CD4-positive, alpha-beta T cell (primary cell): ENCODE measurements around the gene CRAMP1. TPM values are rescaled to one million over a fixed set of nuclear protein-coding genes. Genes with fewer than 3 reads are reported as not detected.

Experiments used
- ATAC-seq: fragments of 200-7000 bp; cut with Tn5 transposase; one replicate; pipeline ENCODE4 v1.10.0; 2022; ENCODE audit warnings: mild to moderate bottlenecking; ENCODE audit not compliant: poor library complexity
- CTCF ChIA-PET: fragments of 350-600 bp; sonication (Branson Sonifier 250); formaldehyde crosslinking; loops from one replicate; lab custom pipeline; 2021; ENCODE audit warnings: antibody characterized with exemption, inconsistent platforms; lab: Charles Lee
- POLR2A ChIA-PET: fragments of 350-600 bp; sonication (Branson Sonifier 250); formaldehyde crosslinking; loops from one replicate; lab custom pipeline; 2021; ENCODE audit warnings: antibody characterized with exemption, inconsistent platforms; lab: Charles Lee
- DNase-seq, 14 experiments: peaks; one replicate each; pipeline ENCODE4 v3.0.0-alpha.2; 2013 to 2020; ENCODE audit warnings: mixed read lengths in 2 of 14
- H3K27ac ChIP-seq, 2 donors: one replicate each; pipeline versions ENCODE4 v1.5.1 to v1.7.0; 2013; ENCODE audit warnings: low read length in 2 of 2, low read depth in 1 of 2, mild to moderate bottlenecking in 1 of 2
- H3K27me3 ChIP-seq, 2 experiments: 1 replicate in 1 of 2; 2 replicates in 1 of 2; pipeline versions ENCODE4 v1.6.1 to v1.7.0; 2013; ENCODE audit warnings: low read length in 2 of 2, control low read depth in 1 of 2, mild to moderate bottlenecking in 1 of 2, moderate library complexity in 1 of 2; ENCODE audit not compliant: insufficient read depth in 2 of 2, control insufficient read depth in 1 of 2
- H3K36me3 ChIP-seq: one replicate; pipeline ENCODE4 v1.6.1; 2013; ENCODE audit warnings: low read length, control low read depth; ENCODE audit not compliant: insufficient read depth
- H3K4me1 ChIP-seq: one replicate; pipeline ENCODE4 v1.6.1; 2013; ENCODE audit warnings: low read length, control low read depth; ENCODE audit not compliant: insufficient read depth
- H3K4me3 ChIP-seq: one replicate; pipeline ENCODE4 v1.5.1; 2013; ENCODE audit warnings: mild to moderate bottlenecking, low read length, moderate library complexity
- H3K9me3 ChIP-seq, 2 experiments: 1 replicate in 1 of 2; 2 replicates in 1 of 2; pipeline versions ENCODE4 v1.6.1 to v1.7.0; 2013; ENCODE audit warnings: low read length in 2 of 2, mild to moderate bottlenecking in 2 of 2, control low read depth in 1 of 2, moderate library complexity in 1 of 2; ENCODE audit not compliant: control insufficient read depth in 1 of 2, insufficient read depth in 1 of 2
- H3K27ac Mint-ChIP-seq: one replicate; pipeline ENCODE4 v1.8.0; 2020; ENCODE audit warnings: mixed read lengths
- H3K27me3 Mint-ChIP-seq: one replicate; pipeline ENCODE4 v1.8.0; 2021; ENCODE audit warnings: mixed read lengths
- H3K36me3 Mint-ChIP-seq: one replicate; pipeline ENCODE4 v1.8.0; 2021; ENCODE audit warnings: low read depth, mixed read lengths
- H3K4me1 Mint-ChIP-seq: one replicate; pipeline ENCODE4 v1.8.0; 2021; ENCODE audit warnings: low read depth, mixed read lengths
- H3K4me3 Mint-ChIP-seq: one replicate; pipeline ENCODE4 v1.8.0; 2020; ENCODE audit warnings: mild to moderate bottlenecking, mixed read lengths
- H3K9me3 Mint-ChIP-seq: one replicate; pipeline ENCODE4 v1.8.0; 2020; ENCODE audit warnings: mixed read lengths
- CTCF ChIP-seq: fragments of 200-600 bp; IDR thresholded peaks from one replicate; pipeline ENCODE4 v1.8.0; 2022; ENCODE audit warnings: antibody characterized with exemption, mild to moderate bottlenecking
- intact Hi-C, 2 experiments: fragments of 100-400 bp; cut with DNase I in 1 of 2; cut with micrococcal nuclease in 1 of 2; formaldehyde crosslinking; loops; one replicate each; pipeline versions ENCODE4 v1.15.1 to v1.9.0; 2023 to 2025; cut with DNase I, micrococcal nuclease
- total RNA-seq, 174 experiments: library from RNA in 2 of 174; stranded (reverse) in 2 of 174; gene quantifications; one replicate each; pipeline ENCODE4 v1.2.3 and lab custom pipeline; 2021 to 2026

The CRAMP1 gene
- total RNA-seq, 2 experiments from 2014 or later = 14.1 to 15.2 TPM

GRCh38 chr16:1708083-1708767 lies 96.1 kb downstream of the CRAMP1 start:
- H3K36me3 Mint-ChIP-seq = peaks cover 21% of the 10 kb centered on the region
- Histone ChIP-seq H3K4me1 (peaks cover 46% of the 10 kb centered on the region), H3K27ac (no peak overlapping the region), H3K27me3 (no peaks in the 10 kb centered on the region), H3K9me3 (no peaks in the 10 kb centered on the region), H3K4me3 (no peak overlapping the region), H3K36me3 (peaks cover 22% of the 10 kb centered on the region)
- DNase-seq = peak in 1 of 14 experiments; percentile 14
- CTCF ChIA-PET = interaction anchor here (5.1 kb wide), 1 partner anchor 31 kb away, joined by 39 read pairs; the partner anchor contains the start of gene JPT2
- no peaks in the 10 kb centered on the region for H3K9me3 Mint-ChIP-seq
- no peak for ATAC-seq
- TF ChIP-seq CTCF = no peak
- H3K27ac Mint-ChIP-seq = peak overlapping the region; percentile 97
- H3K4me1 Mint-ChIP-seq = peaks cover 43% of the 10 kb centered on the region
- POLR2A ChIA-PET = interaction anchor here (0.7 to 3.6 kb wide), 4 partner anchors 30 to 149 kb away, joined by 3 to 67 read pairs (median 3); partner anchors contain the start of genes JPT2, NUBP2 and SPSB3
- H3K4me3 Mint-ChIP-seq = peak overlapping the region; percentile 93
- H3K27me3 Mint-ChIP-seq = no peaks in the 10 kb centered on the region
- intact Hi-C loops = loop anchor here (5.0 kb wide), 5 partner anchors 64 to 401 kb away; partner anchors contain the start of genes UQCC4 (in 2 of the 2), CRAMP1 (in 1 of the 2), EME2 (in 1 of the 2) and FAHD1 (in 1 of the 2)

GRCh38 chr16:1708768-1709180 lies 96.6 kb downstream of the CRAMP1 start:
- H3K4me1 Mint-ChIP-seq = peaks cover 48% of the 10 kb centered on the region
- H3K27ac Mint-ChIP-seq = no peak overlapping the region

More at GRCh38 chr16:1708768-1709180, 96.6 kb downstream of the CRAMP1 start:
- Mint-ChIP-seq H3K4me3 (peak overlapping the region; percentile 60), H3K27me3 (no peaks in the 10 kb centered on the region), H3K9me3 (no peaks in the 10 kb centered on the region), H3K36me3 (peaks cover 21% of the 10 kb centered on the region)
- Histone ChIP-seq H3K27me3 (no peaks in the 10 kb centered on the region), H3K4me1 (peaks cover 47% of the 10 kb centered on the region), H3K4me3 (no peak overlapping the region), H3K27ac (no peak overlapping the region), H3K9me3 (no peaks in the 10 kb centered on the region), H3K36me3 (peaks cover 22% of the 10 kb centered on the region)
- ChIA-PET CTCF (interaction anchor here (5.1 kb wide), 1 partner anchor 31 kb away, joined by 39 read pairs; the partner anchor contains the start of gene JPT2), POLR2A (interaction anchor here (0.7 to 1.4 kb wide), 2 partner anchors 74 to 149 kb away, joined by 3 read pairs; partner anchors contain the start of genes NUBP2 and SPSB3)
- ATAC-seq = no peak
- no peak for TF ChIP-seq CTCF
- DNase-seq = peak in 1 of 14 experiments; percentile 23
- intact Hi-C loops = loop anchor here (5.0 kb wide), 5 partner anchors 64 to 401 kb away; partner anchors contain the start of genes UQCC4 (in 2 of the 2), CRAMP1 (in 1 of the 2), EME2 (in 1 of the 2) and FAHD1 (in 1 of the 2)
